ENCODE measurements around the gene WFDC8.
"Not testable (repeated sequence)": the region's sequence is repeated elsewhere in the genome, so short reads cannot be mapped to it uniquely, and the experiment has no call there.

The WFDC8 gene

DNA sequence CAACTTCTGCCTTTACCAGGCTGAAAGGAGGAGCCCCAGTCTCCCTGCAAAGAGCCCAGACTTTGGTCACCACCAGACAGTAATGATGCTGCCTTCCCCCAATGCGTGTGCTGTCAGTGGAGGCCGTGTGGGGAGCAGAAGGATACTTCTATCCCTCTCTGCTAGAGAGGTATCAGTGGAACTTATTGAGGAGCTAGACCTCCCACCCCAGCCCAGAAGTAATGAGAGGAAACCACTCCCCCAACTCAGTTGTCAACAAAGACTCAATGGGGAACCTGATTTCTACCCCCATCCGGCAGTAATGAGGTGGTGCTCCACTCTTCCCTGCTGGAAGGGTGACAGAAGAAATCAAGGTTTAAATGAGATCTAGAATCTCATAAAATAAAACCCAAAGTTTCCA is 4.4 kb upstream of the WFDC8 start:
- Histone ChIP-seq H3K4me3 (ENCODE audit: control insufficient read depth in 1 of 7, extremely low read depth in 1 of 7, insufficient read depth in 4 of 7, low read depth in 2 of 7, low read length in 6 of 7) (no peak overlapping the region), H3K27me3 (replicated peaks in 2 of 5; ENCODE audit: control insufficient read depth in 4 of 5, insufficient read depth in 5 of 5, low read length in 4 of 5) (peaks cover 2 to 11% (median 7%) of the 10 kb centered on the region in 5 experiments), H3K36me3 (ENCODE audit: control insufficient read depth in 4 of 4, insufficient read depth in 4 of 4, low read length in 3 of 4) (no peaks in the 10 kb centered on the region), H3K9me3 (ENCODE audit: control extremely low read depth in 1 of 5, control insufficient read depth in 4 of 5, insufficient read depth in 2 of 5, low read depth in 1 of 5, low read length in 4 of 5) (peaks cover 0 to 4% (median 0%) of the 10 kb centered on the region in 5 experiments), H3K27ac (ENCODE audit: insufficient read depth in 1 of 2, low read depth in 1 of 2, low read length in 2 of 2, poor library complexity in 1 of 2, severe bottlenecking in 2 of 2) (no peak overlapping the region), H3K4me1 (ENCODE audit: control extremely low read depth in 1 of 4, control insufficient read depth in 4 of 4, insufficient read depth in 4 of 4, low read length in 3 of 4) (no peaks in the 10 kb centered on the region)
- POLR2A ChIA-PET: interaction anchor here (0.5 kb wide), 1 partner anchor 15 kb away, joined by 4 read pairs; no protein-coding TSS in a partner anchor
- 100% methylated on average over 1 of the region's 3 CpGs for WGBS (ENCODE audit: insufficient coverage)
- no peak for DNase-seq
- CTCF ChIA-PET: no interaction called here

DNA sequence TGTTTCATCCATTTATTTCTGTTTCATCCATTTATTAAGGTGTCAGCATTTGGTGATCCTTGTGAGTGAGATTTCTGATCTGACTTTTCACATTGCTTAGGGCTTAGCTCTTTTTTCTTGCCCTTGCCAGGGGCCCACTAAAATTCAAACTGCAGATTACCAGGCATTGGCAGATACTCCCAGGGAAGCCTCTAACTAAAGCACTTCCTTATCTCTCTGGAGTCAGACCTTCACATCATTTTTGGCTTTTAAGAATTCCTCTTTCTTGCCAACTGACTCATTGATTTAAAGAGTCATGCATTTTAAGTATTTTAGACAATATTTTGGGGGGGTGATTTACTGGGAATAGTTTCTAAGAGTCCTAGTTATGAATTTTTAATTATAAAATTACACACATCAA is 2.6 kb upstream of the WFDC8 start:
- no peaks in the 10 kb centered on the region for H3K36me3 ChIP-seq (ENCODE audit: control insufficient read depth in 4 of 4, insufficient read depth in 4 of 4, low read length in 3 of 4)
- ChIA-PET CTCF (no interaction called here), POLR2A (no interaction called here)
- H3K4me1 ChIP-seq (ENCODE audit: control extremely low read depth in 1 of 4, control insufficient read depth in 4 of 4, insufficient read depth in 4 of 4, low read length in 3 of 4): no peaks in the 10 kb centered on the region
- DNase-seq: peak in 2 of 3 donors; percentile 5
- H3K4me3 ChIP-seq (ENCODE audit: control insufficient read depth in 1 of 7, extremely low read depth in 1 of 7, insufficient read depth in 4 of 7, low read depth in 2 of 7, low read length in 6 of 7): no peak overlapping the region
- peaks cover 2 to 11% (median 7%) of the 10 kb centered on the region in 5 experiments for H3K27me3 ChIP-seq (replicated peaks in 2 of 5; ENCODE audit: control insufficient read depth in 4 of 5, insufficient read depth in 5 of 5, low read length in 4 of 5)
- no peaks in the 10 kb centered on the region for H3K9me3 ChIP-seq (ENCODE audit: control extremely low read depth in 1 of 5, control insufficient read depth in 4 of 5, insufficient read depth in 2 of 5, low read depth in 1 of 5, low read length in 4 of 5)
- no peak overlapping the region for H3K27ac ChIP-seq (ENCODE audit: insufficient read depth in 1 of 2, low read depth in 1 of 2, low read length in 2 of 2, poor library complexity in 1 of 2, severe bottlenecking in 2 of 2)

DNA sequence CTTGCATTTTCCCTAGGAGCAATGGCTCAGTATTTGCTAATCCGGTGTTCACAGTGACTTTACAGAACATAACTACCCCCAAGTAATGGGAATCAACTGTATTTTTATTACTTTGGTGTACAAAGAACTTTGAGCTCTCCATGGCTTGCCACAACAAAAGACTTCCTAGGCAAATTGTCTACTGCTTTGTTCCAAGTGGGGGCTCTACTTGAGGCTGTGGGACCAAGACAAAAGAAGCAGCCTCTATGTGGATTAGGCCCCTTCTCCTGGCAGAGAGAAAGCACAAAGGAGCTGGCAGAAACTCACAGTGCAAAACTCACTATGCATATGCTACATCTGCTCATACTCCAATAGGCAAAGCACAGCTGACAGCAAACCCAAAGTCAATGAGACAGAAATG is 853 bp downstream of the WFDC8 start:
- H3K27ac ChIP-seq (ENCODE audit: insufficient read depth in 1 of 2, low read depth in 1 of 2, low read length in 2 of 2, poor library complexity in 1 of 2, severe bottlenecking in 2 of 2): no peak overlapping the region
- WGBS (ENCODE audit: insufficient coverage): no CpG with 5 or more reads among the region's 1 CpG
- no peaks in the 10 kb centered on the region for H3K36me3 ChIP-seq (ENCODE audit: control insufficient read depth in 4 of 4, insufficient read depth in 4 of 4, low read length in 3 of 4)
- no peak for DNase-seq
- H3K4me3 ChIP-seq (ENCODE audit: control insufficient read depth in 1 of 7, extremely low read depth in 1 of 7, insufficient read depth in 4 of 7, low read depth in 2 of 7, low read length in 6 of 7): no peak overlapping the region
- POLR2A ChIA-PET: no interaction called here
- H3K27me3 ChIP-seq (replicated peaks in 2 of 5; ENCODE audit: control insufficient read depth in 4 of 5, insufficient read depth in 5 of 5, low read length in 4 of 5): peaks cover 2 to 9% (median 7%) of the 10 kb centered on the region in 5 experiments
- H3K4me1 ChIP-seq (ENCODE audit: control extremely low read depth in 1 of 4, control insufficient read depth in 4 of 4, insufficient read depth in 4 of 4, low read length in 3 of 4): no peaks in the 10 kb centered on the region
- no peaks in the 10 kb centered on the region for H3K9me3 ChIP-seq (ENCODE audit: control extremely low read depth in 1 of 5, control insufficient read depth in 4 of 5, insufficient read depth in 2 of 5, low read depth in 1 of 5, low read length in 4 of 5)
- CTCF ChIA-PET: no interaction called here

DNA sequence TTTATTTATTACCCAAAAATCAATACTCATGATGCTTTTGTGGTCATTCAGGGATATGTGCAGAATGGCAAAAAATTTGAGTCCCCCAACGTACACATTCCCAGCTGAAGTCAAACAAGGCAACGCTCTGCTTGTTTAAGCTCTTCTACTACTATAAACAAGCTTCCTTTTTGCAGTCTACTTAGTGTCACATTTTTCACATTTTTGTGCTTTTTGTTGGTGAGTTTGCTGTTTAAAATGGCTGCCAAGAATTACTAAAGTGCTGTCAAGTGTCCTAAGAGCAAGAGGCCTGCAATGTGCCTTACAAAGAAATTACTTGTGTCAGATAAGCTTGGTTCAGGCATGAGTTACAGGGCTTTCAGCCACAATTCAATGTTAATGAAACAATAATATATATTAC is 2.1 kb downstream of the WFDC8 start:
- no peak overlapping the region for H3K27ac ChIP-seq (ENCODE audit: insufficient read depth in 1 of 2, low read depth in 1 of 2, low read length in 2 of 2, poor library complexity in 1 of 2, severe bottlenecking in 2 of 2)
- WGBS (ENCODE audit: insufficient coverage): no CpG with 5 or more reads among the region's 2 CpGs
- ChIA-PET POLR2A (no interaction called here), CTCF (no interaction called here)
- H3K27me3 ChIP-seq (replicated peaks in 2 of 5; ENCODE audit: control insufficient read depth in 4 of 5, insufficient read depth in 5 of 5, low read length in 4 of 5): peaks cover 2 to 8% (median 7%) of the 10 kb centered on the region in 5 experiments
- H3K36me3 ChIP-seq (ENCODE audit: control insufficient read depth in 4 of 4, insufficient read depth in 4 of 4, low read length in 3 of 4): no peaks in the 10 kb centered on the region
- no peak for DNase-seq
- H3K4me3 ChIP-seq (ENCODE audit: control insufficient read depth in 1 of 7, extremely low read depth in 1 of 7, insufficient read depth in 4 of 7, low read depth in 2 of 7, low read length in 6 of 7): no peak overlapping the region
- H3K4me1 ChIP-seq (ENCODE audit: control extremely low read depth in 1 of 4, control insufficient read depth in 4 of 4, insufficient read depth in 4 of 4, low read length in 3 of 4): no peaks in the 10 kb centered on the region
- no peaks in the 10 kb centered on the region for H3K9me3 ChIP-seq (ENCODE audit: control extremely low read depth in 1 of 5, control insufficient read depth in 4 of 5, insufficient read depth in 2 of 5, low read depth in 1 of 5, low read length in 4 of 5)

DNA sequence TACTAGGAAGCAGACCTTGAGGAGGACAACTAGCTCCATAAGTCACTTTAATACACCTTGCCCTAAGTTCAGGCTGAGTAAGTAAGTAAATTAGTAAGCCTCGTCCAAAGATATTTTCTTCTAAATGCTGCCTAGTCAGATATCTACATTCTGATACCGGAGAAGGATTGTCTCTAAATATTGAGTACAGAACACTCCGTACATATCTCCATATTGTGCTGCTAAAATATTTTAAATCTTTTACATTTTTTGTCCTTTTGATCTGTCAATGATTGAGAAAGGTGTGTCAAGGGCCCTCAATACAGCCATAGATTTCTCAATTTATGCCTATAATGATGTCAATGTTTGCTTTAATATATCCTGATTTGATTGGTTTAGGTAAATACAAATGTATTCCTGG is 3.2 kb downstream of the WFDC8 start:
- H3K9me3 ChIP-seq (ENCODE audit: control extremely low read depth in 1 of 5, control insufficient read depth in 4 of 5, insufficient read depth in 2 of 5, low read depth in 1 of 5, low read length in 4 of 5): no peaks in the 10 kb centered on the region
- DNase-seq: no peak
- POLR2A ChIA-PET: no interaction called here
- no CpG with 5 or more reads among the region's 3 CpGs for WGBS (ENCODE audit: insufficient coverage)
- CTCF ChIA-PET: no interaction called here
- peaks cover under 1 to 10% (median 2%) of the 10 kb centered on the region in 5 experiments for H3K27me3 ChIP-seq (replicated peaks in 2 of 5; ENCODE audit: control insufficient read depth in 4 of 5, insufficient read depth in 5 of 5, low read length in 4 of 5)
- H3K4me1 ChIP-seq (ENCODE audit: control extremely low read depth in 1 of 4, control insufficient read depth in 4 of 4, insufficient read depth in 4 of 4, low read length in 3 of 4): no peaks in the 10 kb centered on the region
- no peak overlapping the region for H3K27ac ChIP-seq (ENCODE audit: insufficient read depth in 1 of 2, low read depth in 1 of 2, low read length in 2 of 2, poor library complexity in 1 of 2, severe bottlenecking in 2 of 2)
- H3K36me3 ChIP-seq (ENCODE audit: control insufficient read depth in 4 of 4, insufficient read depth in 4 of 4, low read length in 3 of 4): no peaks in the 10 kb centered on the region
- H3K4me3 ChIP-seq (ENCODE audit: control insufficient read depth in 1 of 7, extremely low read depth in 1 of 7, insufficient read depth in 4 of 7, low read depth in 2 of 7, low read length in 6 of 7): no peak overlapping the region

DNA sequence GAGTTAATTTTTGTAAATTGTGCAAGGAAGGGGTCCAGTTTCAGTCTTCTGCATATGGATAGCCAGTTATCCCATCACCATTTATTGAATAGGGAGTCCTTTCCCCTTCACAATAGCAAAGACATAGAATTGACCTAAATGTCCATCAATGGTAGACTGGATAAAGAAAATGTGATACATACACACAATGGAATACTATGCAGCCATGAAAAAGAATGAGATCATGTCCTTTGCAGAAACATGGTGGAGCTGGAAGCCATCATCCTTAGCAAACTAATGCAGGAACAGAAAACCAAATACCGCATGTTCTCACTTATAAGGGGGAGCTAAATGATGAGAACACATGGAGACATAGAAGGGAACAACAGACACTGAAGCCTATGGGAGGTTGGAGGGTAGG is 9.4 kb downstream of the WFDC8 start:
- H3K36me3 ChIP-seq (ENCODE audit: control insufficient read depth in 4 of 4, insufficient read depth in 4 of 4, low read length in 3 of 4); H3K27me3 ChIP-seq (replicated peaks in 2 of 5; ENCODE audit: control insufficient read depth in 4 of 5, insufficient read depth in 5 of 5, low read length in 4 of 5); H3K27ac ChIP-seq (ENCODE audit: insufficient read depth in 1 of 2, low read depth in 1 of 2, low read length in 2 of 2, poor library complexity in 1 of 2, severe bottlenecking in 2 of 2); POLR2A ChIA-PET; DNase-seq; H3K4me3 ChIP-seq (ENCODE audit: control insufficient read depth in 1 of 7, extremely low read depth in 1 of 7, insufficient read depth in 4 of 7, low read depth in 2 of 7, low read length in 6 of 7); CTCF ChIA-PET; H3K4me1 ChIP-seq (ENCODE audit: control extremely low read depth in 1 of 4, control insufficient read depth in 4 of 4, insufficient read depth in 4 of 4, low read length in 3 of 4); H3K9me3 ChIP-seq (ENCODE audit: control extremely low read depth in 1 of 5, control insufficient read depth in 4 of 5, insufficient read depth in 2 of 5, low read depth in 1 of 5, low read length in 4 of 5): not testable (repeated sequence)
- WGBS (ENCODE audit: insufficient coverage): no CpG with 5 or more reads among the region's 1 CpG

DNA sequence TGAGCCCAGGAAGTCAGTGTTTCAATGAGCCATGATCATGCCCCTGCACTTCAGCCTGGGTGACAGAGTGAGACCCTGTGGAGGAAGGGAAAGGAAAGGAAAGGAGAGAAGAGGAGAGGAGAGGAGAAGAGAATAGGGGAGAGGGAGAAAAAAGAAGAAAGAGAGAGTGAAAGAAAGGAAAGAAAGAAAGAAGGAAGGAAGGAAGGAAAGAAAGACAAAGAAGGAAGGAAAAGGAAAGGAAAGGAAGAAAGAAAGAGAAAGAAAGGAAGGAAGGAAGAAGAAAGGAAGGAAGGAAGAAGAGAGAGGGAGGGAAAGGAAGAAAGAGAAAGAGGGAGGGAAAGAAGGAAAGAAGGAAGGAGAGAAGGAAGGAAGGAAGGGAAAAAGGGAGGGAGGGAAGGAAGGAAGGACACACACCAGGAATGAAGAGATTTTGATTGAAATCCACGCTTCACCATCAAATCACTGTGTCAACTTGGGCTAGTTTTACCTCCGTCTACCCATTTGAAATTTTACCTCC is 14.3 kb downstream of the WFDC8 start:
- ChIA-PET CTCF (no interaction called here), POLR2A (no interaction called here)
- H3K27me3 ChIP-seq (replicated peaks in 2 of 5; ENCODE audit: control insufficient read depth in 4 of 5, insufficient read depth in 5 of 5, low read length in 4 of 5): peaks cover 0 to 6% (median 2%) of the 10 kb centered on the region in 5 experiments
- H3K9me3 ChIP-seq (ENCODE audit: control extremely low read depth in 1 of 5, control insufficient read depth in 4 of 5, insufficient read depth in 2 of 5, low read depth in 1 of 5, low read length in 4 of 5): no peaks in the 10 kb centered on the region
- no peaks in the 10 kb centered on the region for H3K36me3 ChIP-seq (ENCODE audit: control insufficient read depth in 4 of 4, insufficient read depth in 4 of 4, low read length in 3 of 4)
- 80% methylated on average over 1 of the region's 2 CpGs for WGBS (ENCODE audit: insufficient coverage)
- H3K4me3 ChIP-seq (ENCODE audit: control insufficient read depth in 1 of 7, extremely low read depth in 1 of 7, insufficient read depth in 4 of 7, low read depth in 2 of 7, low read length in 6 of 7): no peak overlapping the region
- no peak overlapping the region for H3K27ac ChIP-seq (ENCODE audit: insufficient read depth in 1 of 2, low read depth in 1 of 2, low read length in 2 of 2, poor library complexity in 1 of 2, severe bottlenecking in 2 of 2)
- no peaks in the 10 kb centered on the region for H3K4me1 ChIP-seq (ENCODE audit: control extremely low read depth in 1 of 4, control insufficient read depth in 4 of 4, insufficient read depth in 4 of 4, low read length in 3 of 4)
- no peak for DNase-seq
